WI38 (cell line): ENCODE data around the gene AGFG1.
"Not testable (repeated sequence)": the region's sequence is repeated elsewhere in the genome, so short reads cannot be mapped to it uniquely, and the experiment has no call there.

Experiments used
- H3K4me3 ChIP-seq: 2 replicates; pipeline ENCODE4 v1.5.1; 2011; ENCODE audit warnings: low read depth, mild to moderate bottlenecking, control low read depth, low read length
- TF ChIP-seq, protein P1 (sequence below): IDR thresholded peaks from 2 replicates; pipeline ENCODE4 v1.5.1; 2012; ENCODE audit warnings: low read depth, mild to moderate bottlenecking, control low read depth, low read length

Gene AGFG1

GRCh38 chr2:227524665-227525064, 52.7 kb downstream of the AGFG1 start:
- TF ChIP-seq, protein P1, sequence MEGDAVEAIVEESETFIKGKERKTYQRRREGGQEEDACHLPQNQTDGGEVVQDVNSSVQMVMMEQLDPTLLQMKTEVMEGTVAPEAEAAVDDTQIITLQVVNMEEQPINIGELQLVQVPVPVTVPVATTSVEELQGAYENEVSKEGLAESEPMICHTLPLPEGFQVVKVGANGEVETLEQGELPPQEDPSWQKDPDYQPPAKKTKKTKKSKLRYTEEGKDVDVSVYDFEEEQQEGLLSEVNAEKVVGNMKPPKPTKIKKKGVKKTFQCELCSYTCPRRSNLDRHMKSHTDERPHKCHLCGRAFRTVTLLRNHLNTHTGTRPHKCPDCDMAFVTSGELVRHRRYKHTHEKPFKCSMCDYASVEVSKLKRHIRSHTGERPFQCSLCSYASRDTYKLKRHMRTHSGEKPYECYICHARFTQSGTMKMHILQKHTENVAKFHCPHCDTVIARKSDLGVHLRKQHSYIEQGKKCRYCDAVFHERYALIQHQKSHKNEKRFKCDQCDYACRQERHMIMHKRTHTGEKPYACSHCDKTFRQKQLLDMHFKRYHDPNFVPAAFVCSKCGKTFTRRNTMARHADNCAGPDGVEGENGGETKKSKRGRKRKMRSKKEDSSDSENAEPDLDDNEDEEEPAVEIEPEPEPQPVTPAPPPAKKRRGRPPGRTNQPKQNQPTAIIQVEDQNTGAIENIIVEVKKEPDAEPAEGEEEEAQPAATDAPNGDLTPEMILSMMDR = no peak
- no peak overlapping the region for H3K4me3 ChIP-seq

DNA sequence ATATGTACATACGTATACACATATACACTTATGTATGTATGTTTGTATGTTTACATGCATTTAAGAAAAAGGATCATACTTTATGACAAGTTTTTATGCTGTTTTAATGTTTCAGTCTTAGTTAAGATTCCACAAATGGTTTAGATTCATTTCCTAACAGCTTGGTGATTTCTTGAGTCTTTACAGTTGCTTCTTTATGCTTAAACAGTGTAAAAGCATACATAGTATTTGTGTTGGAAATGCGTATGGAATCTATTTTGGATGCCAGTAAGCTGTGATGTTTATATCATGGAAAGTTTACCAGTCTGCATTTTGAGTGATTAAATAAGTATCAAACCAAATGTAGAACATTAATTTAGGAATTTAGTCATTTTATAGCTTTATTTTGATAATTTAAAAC, 55.4 kb downstream of the AGFG1 start:
- H3K4me3 ChIP-seq = no peak overlapping the region
- TF ChIP-seq, protein P1 = no peak

DNA sequence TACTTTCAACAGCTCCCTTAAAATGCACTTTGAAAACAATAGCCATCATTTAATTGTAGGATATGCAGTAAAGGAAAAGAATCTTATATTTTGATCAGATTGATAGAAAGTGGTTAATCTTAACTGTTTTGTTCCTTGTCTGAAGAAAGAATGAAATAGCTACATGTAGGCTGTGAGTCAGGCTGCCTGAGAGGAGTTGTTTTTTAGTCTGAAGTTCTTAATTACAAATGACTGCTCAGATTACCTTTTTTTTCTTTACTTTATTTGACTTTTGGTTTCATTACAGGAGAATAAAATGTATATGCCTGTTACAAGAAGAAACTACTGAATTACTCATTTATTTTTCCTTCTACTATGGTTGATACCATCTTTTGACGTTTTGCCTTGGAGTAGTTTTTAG, 56.8 kb downstream of the AGFG1 start:
- TF ChIP-seq, protein P1 = no peak
- H3K4me3 ChIP-seq = no peak overlapping the region

DNA sequence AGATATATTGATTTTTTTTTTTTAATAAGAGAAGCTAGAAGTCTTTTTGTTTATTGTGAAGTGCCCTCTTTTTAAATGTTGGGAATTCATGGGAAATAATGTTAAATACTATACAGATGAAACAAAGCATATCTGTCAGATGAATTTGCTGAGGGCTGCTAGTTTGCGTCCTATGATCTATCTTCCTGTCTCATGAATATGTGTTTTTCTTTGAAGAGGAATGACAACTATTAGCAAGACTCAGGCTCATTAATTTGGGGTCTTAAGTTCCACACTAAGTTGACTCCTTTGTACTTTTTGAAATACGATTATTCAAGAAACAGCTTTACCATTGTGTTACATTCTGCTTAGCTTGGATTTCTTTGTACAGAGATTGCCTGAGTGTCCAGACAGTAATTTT, 57.9 kb downstream of the AGFG1 start:
- TF ChIP-seq, protein P1 = no peak
- H3K4me3 ChIP-seq = no peak overlapping the region

DNA sequence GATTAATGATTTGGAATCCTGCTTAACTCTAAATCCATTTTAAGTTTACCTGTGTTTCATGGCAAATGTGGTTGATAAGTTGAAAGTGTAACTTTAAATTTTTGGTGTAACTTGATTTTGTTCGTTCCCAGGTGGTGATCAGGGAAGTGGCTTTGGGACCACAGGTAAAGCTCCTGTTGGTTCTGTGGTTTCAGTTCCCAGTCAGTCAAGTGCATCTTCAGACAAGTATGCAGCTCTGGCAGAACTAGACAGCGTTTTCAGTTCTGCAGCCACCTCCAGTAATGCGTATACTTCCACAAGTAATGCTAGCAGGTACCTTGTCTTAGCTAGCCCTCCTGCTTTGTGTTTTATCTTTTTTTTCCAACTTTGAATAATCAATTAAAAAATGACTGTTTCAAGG, 62.8 kb downstream of the AGFG1 start:
- H3K4me3 ChIP-seq = no peak overlapping the region
- TF ChIP-seq, protein P1 = no peak

- TF ChIP-seq, protein P1 = no peak
- H3K4me3 ChIP-seq = no peak overlapping the region
Observed at GRCh38 chr2:227536445-227536844, 64.5 kb downstream of the AGFG1 start.

DNA sequence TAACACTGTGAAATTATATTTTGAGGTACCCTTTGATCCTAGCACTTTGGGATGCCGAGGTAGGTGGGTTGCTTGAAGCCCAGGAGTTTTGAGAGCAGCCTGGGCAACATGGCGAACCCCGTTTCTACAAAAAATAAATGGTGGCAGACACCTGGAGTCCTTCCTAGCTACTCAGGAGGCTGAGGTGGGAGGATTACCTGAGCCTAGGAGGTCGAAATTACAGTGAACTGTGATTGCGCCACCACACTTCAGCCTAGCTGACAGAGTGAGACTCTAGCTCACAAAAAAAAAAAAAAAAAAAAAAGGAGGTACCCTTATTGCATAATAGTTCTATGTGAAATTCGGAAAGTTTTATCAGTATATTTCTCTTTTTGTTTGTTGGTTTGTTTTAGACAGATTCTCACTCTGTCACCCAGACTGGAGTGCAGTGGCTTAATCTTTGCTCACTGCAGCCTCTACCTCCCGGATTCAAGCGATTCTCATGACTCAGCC, 67.6 kb downstream of the AGFG1 start:
- TF ChIP-seq, protein P1 = no peak

GRCh38 chr2:227540352-227540751, 68.4 kb downstream of the AGFG1 start:
- H3K4me3 ChIP-seq = not testable (repeated sequence)

More for the DNA sequence above, 67.6 kb downstream of the AGFG1 start:
- no peak overlapping the region for H3K4me3 ChIP-seq
